GM12891 (cell line): ENCODE data around the gene TMPRSS11B.

ENCODE experiments used
- POLR2A ChIP-seq: IDR thresholded peaks from 2 replicates; pipeline ENCODE4 v1.6.1; 2011; ENCODE audit warnings: low read depth, low read length, control low read depth
- POLR2AphosphoS5 ChIP-seq: IDR thresholded peaks from 2 replicates; pipeline ENCODE4 v1.6.1; 2011; ENCODE audit warnings: low read depth, low read length, control low read depth
- SPI1 ChIP-seq: IDR thresholded peaks from 2 replicates; pipeline ENCODE4 v1.6.1; 2011; ENCODE audit warnings: low read depth, low read length, control low read depth
- TAF1 ChIP-seq: IDR thresholded peaks from 2 replicates; pipeline ENCODE4 v1.6.1; 2011; ENCODE audit warnings: low read depth, low read length, control low read depth

- TF ChIP-seq POLR2A (no peak), POLR2AphosphoS5 (no peak), SPI1 (no peak), TAF1 (no peak)
Observed at GRCh38 chr4:68271851-68272357, 26.4 kb upstream of the TMPRSS11B start.
